WTC11 (cell line): ENCODE data around the gene PHF21B. TPM values are rescaled to one million over a fixed set of nuclear protein-coding genes. Genes with fewer than 3 reads are reported as not detected.

ENCODE experiments used
- ATAC-seq: fragments of 200-7000 bp; cut with Tn5 transposase; 2 replicates; pipeline ENCODE4 v1.10.0; 2021; ENCODE audit warnings: mild to moderate bottlenecking, moderate library complexity
- CTCF ChIA-PET: fragments of 300-600 bp; sonication (Branson Sonifier 250); formaldehyde crosslinking; loops from one replicate; lab custom pipeline; 2021; ENCODE audit warnings: antibody characterized with exemption; lab: Charles Lee
- POLR2A ChIA-PET: fragments of 350-600 bp; sonication (Branson Sonifier 250); formaldehyde crosslinking; loops from one replicate; lab custom pipeline; 2021; ENCODE audit warnings: antibody characterized with exemption; lab: Charles Lee
- DNase-seq: peaks from one replicate; pipeline ENCODE4 v3.0.0; 2021; ENCODE audit warnings: low spot score
- H3K27ac Mint-ChIP-seq: 2 replicates; pipeline ENCODE4 v1.8.0; 2021; ENCODE audit warnings: mixed read lengths
- H3K27me3 Mint-ChIP-seq: 2 replicates; pipeline ENCODE4 v1.8.0; 2021; ENCODE audit warnings: low read depth, mild to moderate bottlenecking, moderate library complexity, mixed read lengths
- H3K36me3 Mint-ChIP-seq: 2 replicates; pipeline ENCODE4 v1.8.0; 2021; ENCODE audit warnings: mixed read lengths
- H3K4me1 Mint-ChIP-seq: 2 replicates; pipeline ENCODE4 v1.8.0; 2022; ENCODE audit warnings: mixed read lengths
- H3K4me3 Mint-ChIP-seq: 2 replicates; pipeline ENCODE4 v1.8.0; 2021; ENCODE audit warnings: mild to moderate bottlenecking, moderate library complexity, mixed read lengths
- H3K9me3 Mint-ChIP-seq: 2 replicates; pipeline ENCODE4 v1.8.0; 2021; ENCODE audit warnings: mixed read lengths
- AR ChIP-seq: fragments of 250-450 bp; sonication (Bioruptor Pico); IDR thresholded peaks from 2 replicates; pipeline ENCODE4 v1.9.0; 2021; ENCODE audit warnings: mild to moderate bottlenecking
- ATF6 ChIP-seq: sonication (generic); formaldehyde crosslinking; IDR thresholded peaks from 2 replicates; pipeline ENCODE4 v1.8.1; 2023; ENCODE audit warnings: mild to moderate bottlenecking, missing genetic modification reagents
- ESRRA ChIP-seq: sonication (generic); formaldehyde crosslinking; IDR thresholded peaks from 2 replicates; pipeline ENCODE4 v1.8.1; 2022; ENCODE audit warnings: mild to moderate bottlenecking, missing genetic modification reagents, borderline replicate concordance
- GABPB1 ChIP-seq: sonication (generic); formaldehyde crosslinking; IDR thresholded peaks from 2 replicates; pipeline ENCODE4 v1.8.1; 2023; ENCODE audit warnings: mild to moderate bottlenecking, missing genetic modification reagents
- IRF1 ChIP-seq: sonication (generic); formaldehyde crosslinking; IDR thresholded peaks from 2 replicates; pipeline ENCODE4 v1.8.0; 2023; ENCODE audit warnings: missing genetic modification reagents
- IRF2 ChIP-seq: sonication (generic); formaldehyde crosslinking; IDR thresholded peaks from 2 replicates; pipeline ENCODE4 v1.8.0; 2022; ENCODE audit warnings: low read depth, missing genetic modification reagents, borderline replicate concordance
- JUN ChIP-seq: sonication (generic); formaldehyde crosslinking; IDR thresholded peaks from 2 replicates; pipeline ENCODE4 v1.8.0; 2023; ENCODE audit warnings: mild to moderate bottlenecking, missing genetic modification reagents
- MXD4 ChIP-seq: fragments of 250-450 bp; sonication (Bioruptor Pico); IDR thresholded peaks from 2 replicates; pipeline ENCODE4 v1.8.0; 2021; ENCODE audit warnings: mild to moderate bottlenecking, moderate library complexity, borderline replicate concordance
- NFATC4 ChIP-seq: fragments of 250-450 bp; sonication (Bioruptor Pico); IDR thresholded peaks from 2 replicates; pipeline ENCODE4 v1.9.0; 2021; ENCODE audit warnings: mild to moderate bottlenecking
- NR1H2 ChIP-seq: sonication (generic); formaldehyde crosslinking; IDR thresholded peaks from 2 replicates; pipeline ENCODE4 v1.9.0; 2021; ENCODE audit warnings: mild to moderate bottlenecking, moderate library complexity, missing genetic modification reagents
- NR2C2 ChIP-seq: sonication (generic); formaldehyde crosslinking; IDR thresholded peaks from 2 replicates; pipeline ENCODE4 v1.8.0; 2022; ENCODE audit warnings: mild to moderate bottlenecking, missing genetic modification reagents
- USF1 ChIP-seq: sonication (generic); formaldehyde crosslinking; IDR thresholded peaks from 2 replicates; pipeline ENCODE4 v1.8.0; 2022; ENCODE audit warnings: mild to moderate bottlenecking, missing genetic modification reagents
- ZNF232 ChIP-seq: sonication (generic); formaldehyde crosslinking; IDR thresholded peaks from 2 replicates; pipeline ENCODE4 v1.8.0; 2022; ENCODE audit warnings: mild to moderate bottlenecking, missing genetic modification reagents
- total RNA-seq: library from RNA; stranded (reverse); gene quantifications from 3 replicates; pipeline ENCODE4 v1.2.3, GENCODE V29; 2021
- TF ChIP-seq, protein P1 (sequence below): sonication (generic); formaldehyde crosslinking; IDR thresholded peaks from 2 replicates; pipeline ENCODE4 v1.8.0; 2022; ENCODE audit warnings: mild to moderate bottlenecking, missing genetic modification reagents
- TF ChIP-seq, protein P2 (sequence below): sonication (generic); formaldehyde crosslinking; IDR thresholded peaks from 2 replicates; pipeline ENCODE4 v1.8.0; 2023; ENCODE audit warnings: missing genetic modification reagents, mild to moderate bottlenecking, borderline replicate concordance
- TF ChIP-seq, protein P3 (sequence below): fragments of 250-450 bp; sonication (Bioruptor Pico); IDR thresholded peaks from 2 replicates; pipeline ENCODE4 v2.1.2; 2022; ENCODE audit warnings: mild to moderate bottlenecking, moderate library complexity
- TF ChIP-seq, protein P4 (sequence below): fragments of 250-450 bp; sonication (Bioruptor Pico); conservative IDR thresholded peaks from 2 replicates; pipeline ENCODE4 v1.9.0; 2021; ENCODE audit warnings: mild to moderate bottlenecking

PHF21B gene
- total RNA-seq, 1 experiment from 2014 or later = 107 TPM

DNA sequence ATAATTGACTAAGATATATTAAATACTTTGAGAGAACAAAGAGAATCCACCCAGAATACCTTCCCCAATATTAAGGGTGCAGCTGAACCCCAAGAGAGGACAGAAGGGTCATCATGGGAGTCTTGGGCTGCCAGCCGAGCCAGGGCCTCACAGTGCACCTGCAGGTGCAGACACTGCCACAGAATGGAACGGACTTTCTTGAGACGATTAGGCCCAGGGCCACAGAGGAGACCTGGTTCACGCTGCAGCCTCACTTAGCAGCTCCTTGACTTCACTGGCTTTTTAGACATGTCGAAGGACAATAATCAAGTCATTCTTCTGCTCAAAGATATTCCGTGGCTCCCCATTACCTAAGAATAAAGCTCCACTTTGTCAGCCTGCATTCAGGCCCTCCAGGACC is 100.6 kb downstream of the PHF21B start:
- ATAC-seq (no peak), DNase-seq (no peak)
- H3K27me3 Mint-ChIP-seq = no peaks in the 10 kb centered on the region; the same call in 1 of the 2 replicates
- POLR2A ChIA-PET = no interaction called here
- H3K4me1 Mint-ChIP-seq = no peaks in the 10 kb centered on the region
- H3K4me3 Mint-ChIP-seq = no peak overlapping the region
- peaks cover 88% of the 10 kb centered on the region for H3K36me3 Mint-ChIP-seq
- H3K9me3 Mint-ChIP-seq = peaks cover 32% of the 10 kb centered on the region
- CTCF ChIA-PET = interaction anchor here (0.6 to 1.2 kb wide), 2 partner anchors 89 to 161 kb away, joined by 3 to 4 read pairs; no protein-coding TSS in a partner anchor
- TF ChIP-seq, protein P1, sequence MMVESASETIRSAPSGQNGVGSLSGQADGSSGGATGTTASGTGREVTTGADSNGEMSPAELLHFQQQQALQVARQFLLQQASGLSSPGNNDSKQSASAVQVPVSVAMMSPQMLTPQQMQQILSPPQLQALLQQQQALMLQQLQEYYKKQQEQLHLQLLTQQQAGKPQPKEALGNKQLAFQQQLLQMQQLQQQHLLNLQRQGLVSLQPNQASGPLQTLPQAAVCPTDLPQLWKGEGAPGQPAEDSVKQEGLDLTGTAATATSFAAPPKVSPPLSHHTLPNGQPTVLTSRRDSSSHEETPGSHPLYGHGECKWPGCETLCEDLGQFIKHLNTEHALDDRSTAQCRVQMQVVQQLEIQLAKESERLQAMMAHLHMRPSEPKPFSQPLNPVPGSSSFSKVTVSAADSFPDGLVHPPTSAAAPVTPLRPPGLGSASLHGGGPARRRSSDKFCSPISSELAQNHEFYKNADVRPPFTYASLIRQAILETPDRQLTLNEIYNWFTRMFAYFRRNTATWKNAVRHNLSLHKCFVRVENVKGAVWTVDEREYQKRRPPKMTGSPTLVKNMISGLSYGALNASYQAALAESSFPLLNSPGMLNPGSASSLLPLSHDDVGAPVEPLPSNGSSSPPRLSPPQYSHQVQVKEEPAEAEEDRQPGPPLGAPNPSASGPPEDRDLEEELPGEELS (CRISPR knock-in tag) = no peak
- TF ChIP-seq IRF1 (CRISPR knock-in tag) (no peak), ZNF232 (CRISPR knock-in tag) (no peak), ESRRA (CRISPR knock-in tag) (no peak), USF1 (CRISPR knock-in tag) (no peak), NR2C2 (CRISPR knock-in tag) (no peak), NFATC4 (no peak), IRF2 (CRISPR knock-in tag) (no peak), GABPB1 (CRISPR knock-in tag) (no peak), ATF6 (no peak), NR1H2 (CRISPR knock-in tag) (no peak), MXD4 (CRISPR knock-in tag) (no peak), AR (CRISPR knock-in tag) (no peak), JUN (CRISPR knock-in tag) (no peak)
- TF ChIP-seq, protein P2, sequence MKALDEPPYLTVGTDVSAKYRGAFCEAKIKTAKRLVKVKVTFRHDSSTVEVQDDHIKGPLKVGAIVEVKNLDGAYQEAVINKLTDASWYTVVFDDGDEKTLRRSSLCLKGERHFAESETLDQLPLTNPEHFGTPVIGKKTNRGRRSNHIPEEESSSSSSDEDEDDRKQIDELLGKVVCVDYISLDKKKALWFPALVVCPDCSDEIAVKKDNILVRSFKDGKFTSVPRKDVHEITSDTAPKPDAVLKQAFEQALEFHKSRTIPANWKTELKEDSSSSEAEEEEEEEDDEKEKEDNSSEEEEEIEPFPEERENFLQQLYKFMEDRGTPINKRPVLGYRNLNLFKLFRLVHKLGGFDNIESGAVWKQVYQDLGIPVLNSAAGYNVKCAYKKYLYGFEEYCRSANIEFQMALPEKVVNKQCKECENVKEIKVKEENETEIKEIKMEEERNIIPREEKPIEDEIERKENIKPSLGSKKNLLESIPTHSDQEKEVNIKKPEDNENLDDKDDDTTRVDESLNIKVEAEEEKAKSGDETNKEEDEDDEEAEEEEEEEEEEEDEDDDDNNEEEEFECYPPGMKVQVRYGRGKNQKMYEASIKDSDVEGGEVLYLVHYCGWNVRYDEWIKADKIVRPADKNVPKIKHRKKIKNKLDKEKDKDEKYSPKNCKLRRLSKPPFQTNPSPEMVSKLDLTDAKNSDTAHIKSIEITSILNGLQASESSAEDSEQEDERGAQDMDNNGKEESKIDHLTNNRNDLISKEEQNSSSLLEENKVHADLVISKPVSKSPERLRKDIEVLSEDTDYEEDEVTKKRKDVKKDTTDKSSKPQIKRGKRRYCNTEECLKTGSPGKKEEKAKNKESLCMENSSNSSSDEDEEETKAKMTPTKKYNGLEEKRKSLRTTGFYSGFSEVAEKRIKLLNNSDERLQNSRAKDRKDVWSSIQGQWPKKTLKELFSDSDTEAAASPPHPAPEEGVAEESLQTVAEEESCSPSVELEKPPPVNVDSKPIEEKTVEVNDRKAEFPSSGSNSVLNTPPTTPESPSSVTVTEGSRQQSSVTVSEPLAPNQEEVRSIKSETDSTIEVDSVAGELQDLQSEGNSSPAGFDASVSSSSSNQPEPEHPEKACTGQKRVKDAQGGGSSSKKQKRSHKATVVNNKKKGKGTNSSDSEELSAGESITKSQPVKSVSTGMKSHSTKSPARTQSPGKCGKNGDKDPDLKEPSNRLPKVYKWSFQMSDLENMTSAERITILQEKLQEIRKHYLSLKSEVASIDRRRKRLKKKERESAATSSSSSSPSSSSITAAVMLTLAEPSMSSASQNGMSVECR (CRISPR knock-in tag) = no peak
- TF ChIP-seq, protein P3, sequence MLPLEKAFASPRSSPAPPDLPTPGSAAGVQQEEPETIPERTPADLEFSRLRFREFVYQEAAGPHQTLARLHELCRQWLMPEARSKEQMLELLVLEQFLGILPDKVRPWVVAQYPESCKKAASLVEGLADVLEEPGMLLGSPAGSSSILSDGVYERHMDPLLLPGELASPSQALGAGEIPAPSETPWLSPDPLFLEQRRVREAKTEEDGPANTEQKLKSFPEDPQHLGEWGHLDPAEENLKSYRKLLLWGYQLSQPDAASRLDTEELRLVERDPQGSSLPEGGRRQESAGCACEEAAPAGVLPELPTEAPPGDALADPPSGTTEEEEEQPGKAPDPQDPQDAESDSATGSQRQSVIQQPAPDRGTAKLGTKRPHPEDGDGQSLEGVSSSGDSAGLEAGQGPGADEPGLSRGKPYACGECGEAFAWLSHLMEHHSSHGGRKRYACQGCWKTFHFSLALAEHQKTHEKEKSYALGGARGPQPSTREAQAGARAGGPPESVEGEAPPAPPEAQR (CRISPR knock-in tag) = no peak
- TF ChIP-seq, protein P4, sequence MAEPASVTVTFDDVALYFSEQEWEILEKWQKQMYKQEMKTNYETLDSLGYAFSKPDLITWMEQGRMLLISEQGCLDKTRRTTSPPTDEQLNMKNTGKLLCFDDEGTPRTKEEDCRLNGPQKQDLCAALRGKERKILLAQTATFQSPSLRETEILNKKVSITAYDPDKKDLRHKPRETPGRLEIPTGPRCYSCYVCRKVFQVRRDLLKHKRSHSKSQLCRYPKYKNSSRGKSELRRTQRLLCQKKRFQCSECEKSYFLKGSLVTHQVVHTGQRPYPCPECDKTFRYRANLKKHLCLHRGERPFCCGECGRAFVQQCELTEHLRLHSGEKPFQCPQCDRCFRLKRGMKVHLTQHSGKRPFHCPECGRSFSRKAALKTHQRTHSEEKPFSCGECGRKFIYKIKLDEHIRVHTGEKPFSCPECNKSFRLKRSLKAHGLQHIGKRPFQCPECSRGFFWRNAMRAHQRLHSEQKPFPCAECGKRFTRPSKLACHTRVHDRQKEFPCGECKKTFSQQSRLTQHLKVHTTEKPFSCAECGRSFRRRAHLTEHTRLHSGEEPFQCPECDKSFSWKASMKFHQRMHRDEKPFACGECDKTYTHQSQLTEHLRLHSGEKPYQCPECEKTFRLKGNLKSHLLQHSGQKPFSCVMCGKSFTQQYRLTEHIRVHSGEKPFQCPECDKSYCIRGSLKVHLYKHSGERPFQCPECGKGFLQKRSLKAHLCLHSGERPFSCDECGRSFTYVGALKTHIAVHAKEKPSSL = no peak
- no peak overlapping the region for H3K27ac Mint-ChIP-seq
